Stimulated activated naive B cell treated with anti-CD40 and anti-IgM and Interleukin-4, amounts not matched to agents 10 μg/mL and 1 μg/mL and 100 μg/mL, for 72 hours (primary cell): Measurements from ENCODE around the gene EGR2.

Experiments used
- ATAC-seq, 2 donors: fragments of 150-1000 bp; cut with Tn5 transposase; replicated peaks; 2 replicates each; pipeline ENCODE4 v1.10.0; 2021; ENCODE audit warnings: moderate library complexity in 1 of 2
- DNase-seq: peaks from one replicate; pipeline ENCODE4 v3.0.0; 2021
- H3K27ac Mint-ChIP-seq: one replicate; pipeline ENCODE4 v1.8.0; 2022; ENCODE audit warnings: mild to moderate bottlenecking, mixed read lengths
- H3K27me3 Mint-ChIP-seq, 2 donors: one replicate each; pipeline ENCODE4 v1.8.0; 2022; ENCODE audit warnings: mixed read lengths in 2 of 2
- H3K36me3 Mint-ChIP-seq, 2 donors: one replicate each; pipeline ENCODE4 v1.8.0; 2022; ENCODE audit warnings: mixed read lengths in 2 of 2, mild to moderate bottlenecking in 1 of 2
- H3K4me1 Mint-ChIP-seq, 2 donors: one replicate each; pipeline ENCODE4 v1.8.0; 2022; ENCODE audit warnings: mixed read lengths in 2 of 2, mild to moderate bottlenecking in 1 of 2
- H3K4me3 Mint-ChIP-seq, 2 donors: one replicate each; pipeline ENCODE4 v1.8.0; 2022; ENCODE audit warnings: mild to moderate bottlenecking in 2 of 2, mixed read lengths in 2 of 2, moderate library complexity in 1 of 2
- H3K9me3 Mint-ChIP-seq, 2 donors: one replicate each; pipeline ENCODE4 v1.8.0; 2022; ENCODE audit warnings: mixed read lengths in 2 of 2, mild to moderate bottlenecking in 1 of 2

Gene EGR2

GRCh38 chr10:62816331-62817120, at the start of gene EGR2:
EGR2 (minus strand) TSS chr10:62816366; CDS start chr10:62816029, 337 bp downstream.
- Mint-ChIP-seq H3K27ac (peak within 1 kb of the TSS; percentile 99), H3K36me3 (peaks cover 36 to 52% of the 10 kb centered on the region in 2 donors), H3K4me3 (peak within 1 kb of the TSS; percentile 90 to 99), H3K9me3 (no peaks in the 10 kb centered on the region), H3K4me1 (peaks cover 38 to 71% of the 10 kb centered on the region in 2 donors), H3K27me3 (peaks cover 12 to 15% of the 10 kb centered on the region in 2 donors)
- DNase-seq, result peak; percentile 95
- ATAC-seq, result peak; percentile 71 to 77

GRCh38 chr10:62862447-62862846, 46.3 kb upstream of the EGR2 start:
- no peak overlapping the region for H3K27ac Mint-ChIP-seq
- H3K4me3 Mint-ChIP-seq, result no peak overlapping the region
- no peaks in the 10 kb centered on the region for H3K9me3 Mint-ChIP-seq
- H3K36me3 Mint-ChIP-seq, result no peaks in the 10 kb centered on the region
- no peaks in the 10 kb centered on the region for H3K27me3 Mint-ChIP-seq
- peaks cover 9 to 19% of the 10 kb centered on the region in 2 donors for H3K4me1 Mint-ChIP-seq
- ATAC-seq (no peak), DNase-seq (no peak)

- ATAC-seq (no peak), DNase-seq (no peak)
- Mint-ChIP-seq H3K36me3 (no peaks in the 10 kb centered on the region), H3K27ac (no peak overlapping the region), H3K9me3 (no peaks in the 10 kb centered on the region), H3K4me1 (peaks cover 10 to 19% of the 10 kb centered on the region in 2 donors), H3K27me3 (no peaks in the 10 kb centered on the region), H3K4me3 (no peak overlapping the region)
Observed at GRCh38 chr10:62861507-62861906, 45.3 kb upstream of the EGR2 start.

GRCh38 chr10:62860946-62861345, 44.8 kb upstream of the EGR2 start:
- H3K4me3 Mint-ChIP-seq, result no peak overlapping the region
- H3K27me3 Mint-ChIP-seq, result no peaks in the 10 kb centered on the region
- H3K9me3 Mint-ChIP-seq, result no peaks in the 10 kb centered on the region
- ATAC-seq, result no peak
- peaks cover 10 to 19% of the 10 kb centered on the region in 2 donors for H3K4me1 Mint-ChIP-seq
- no peak for DNase-seq
- no peak overlapping the region for H3K27ac Mint-ChIP-seq
- H3K36me3 Mint-ChIP-seq, result no peaks in the 10 kb centered on the region

GRCh38 chr10:62858364-62858763, 42.2 kb upstream of the EGR2 start:
- no peaks in the 10 kb centered on the region for H3K27me3 Mint-ChIP-seq
- no peak for ATAC-seq
- H3K9me3 Mint-ChIP-seq, result no peaks in the 10 kb centered on the region
- H3K27ac Mint-ChIP-seq, result no peak overlapping the region
- no peak for DNase-seq
- no peaks in the 10 kb centered on the region for H3K36me3 Mint-ChIP-seq
- H3K4me1 Mint-ChIP-seq, result peaks cover 17 to 19% of the 10 kb centered on the region in 2 donors
- no peak overlapping the region for H3K4me3 Mint-ChIP-seq

- no peaks in the 10 kb centered on the region for H3K36me3 Mint-ChIP-seq
- H3K9me3 Mint-ChIP-seq, result peaks cover 0 to 2% of the 10 kb centered on the region in 2 donors
- ATAC-seq (no peak), DNase-seq (no peak)
- no peak overlapping the region for H3K4me3 Mint-ChIP-seq
- H3K4me1 Mint-ChIP-seq, result peaks cover 34 to 36% of the 10 kb centered on the region in 2 donors
- no peak overlapping the region for H3K27ac Mint-ChIP-seq
- no peaks in the 10 kb centered on the region for H3K27me3 Mint-ChIP-seq
Observed at GRCh38 chr10:62856021-62856420, 39.9 kb upstream of the EGR2 start.

- H3K4me1 Mint-ChIP-seq, result peaks cover 40 to 42% of the 10 kb centered on the region in 2 donors
- H3K4me3 Mint-ChIP-seq, result peak overlapping the region; percentile 43 to 48
- ATAC-seq (peak; percentile 24 to 29), DNase-seq (no peak)
- H3K27me3 Mint-ChIP-seq, result no peaks in the 10 kb centered on the region
- peaks cover 0 to 4% of the 10 kb centered on the region in 2 donors for H3K36me3 Mint-ChIP-seq
- peak overlapping the region; percentile 84 for H3K27ac Mint-ChIP-seq
- peaks cover 2 to 5% of the 10 kb centered on the region in 2 donors for H3K9me3 Mint-ChIP-seq
Observed at GRCh38 chr10:62853710-62854109, 37.5 kb upstream of the EGR2 start.

- ATAC-seq (peak; percentile 78 to 80), DNase-seq (peak; percentile 55)
- Mint-ChIP-seq H3K27me3 (no peaks in the 10 kb centered on the region), H3K4me3 (peak overlapping the region; percentile 43 to 52), H3K27ac (peak overlapping the region; percentile 84), H3K4me1 (peaks cover 40 to 42% of the 10 kb centered on the region in 2 donors), H3K9me3 (peaks cover 2 to 5% of the 10 kb centered on the region in 2 donors), H3K36me3 (peaks cover 0 to 4% of the 10 kb centered on the region in 2 donors)
Observed at GRCh38 chr10:62852961-62853702, 37.0 kb upstream of the EGR2 start.

GRCh38 chr10:62851442-62851841, 35.3 kb upstream of the EGR2 start:
- Mint-ChIP-seq H3K9me3 (peaks cover 5 to 7% of the 10 kb centered on the region in 2 donors), H3K4me1 (peaks cover 40 to 41% of the 10 kb centered on the region in 2 donors), H3K36me3 (peaks cover 3 to 8% of the 10 kb centered on the region in 2 donors), H3K27me3 (no peaks in the 10 kb centered on the region), H3K27ac (peak overlapping the region; percentile 84), H3K4me3 (peak overlapping the region; percentile 7 to 10)
- DNase-seq (no peak), ATAC-seq (no peak)

GRCh38 chr10:62850646-62851045, 34.5 kb upstream of the EGR2 start:
- Mint-ChIP-seq H3K4me1 (peaks cover 40 to 41% of the 10 kb centered on the region in 2 donors), H3K4me3 (peak overlapping the region; percentile 7 to 49), H3K27ac (peak overlapping the region; percentile 83), H3K27me3 (no peaks in the 10 kb centered on the region), H3K9me3 (peaks cover 5 to 8% of the 10 kb centered on the region in 2 donors), H3K36me3 (peaks cover 3 to 8% of the 10 kb centered on the region in 2 donors)
- ATAC-seq, result peak; percentile 50 to 52
- no peak for DNase-seq

- ATAC-seq (no peak), DNase-seq (no peak)
- Mint-ChIP-seq H3K27me3 (peaks cover 0 to 6% of the 10 kb centered on the region in 2 donors), H3K4me3 (no peak overlapping the region), H3K27ac (no peak overlapping the region), H3K36me3 (peaks cover 3 to 10% of the 10 kb centered on the region in 2 donors), H3K4me1 (peaks cover 36 to 41% of the 10 kb centered on the region in 2 donors), H3K9me3 (peaks cover 5 to 8% of the 10 kb centered on the region in 2 donors)
Observed at GRCh38 chr10:62847433-62847832, 31.3 kb upstream of the EGR2 start.

- Mint-ChIP-seq H3K4me1 (peaks cover 20 to 28% of the 10 kb centered on the region in 2 donors), H3K36me3 (peaks cover 3 to 9% of the 10 kb centered on the region in 2 donors), H3K27ac (no peak overlapping the region), H3K27me3 (peaks cover 3 to 12% of the 10 kb centered on the region in 2 donors), H3K4me3 (no peak overlapping the region), H3K9me3 (peaks cover 3 to 7% of the 10 kb centered on the region in 2 donors)
- DNase-seq (no peak), ATAC-seq (no peak)
Observed at GRCh38 chr10:62844280-62845011, 28.3 kb upstream of the EGR2 start.

GRCh38 chr10:62843600-62843999, 27.4 kb upstream of the EGR2 start:
- Mint-ChIP-seq H3K27me3 (peaks cover 3 to 12% of the 10 kb centered on the region in 2 donors), H3K4me3 (no peak overlapping the region)

GRCh38 chr10:62842983-62843382, 26.8 kb upstream of the EGR2 start:
- peaks cover 3 to 12% of the 10 kb centered on the region in 2 donors for H3K27me3 Mint-ChIP-seq
- peak; percentile 70 to 73 for ATAC-seq
- no peak overlapping the region for H3K4me3 Mint-ChIP-seq
- no peak for DNase-seq
- peaks cover 3% of the 10 kb centered on the region in 2 donors for H3K9me3 Mint-ChIP-seq
- no peak overlapping the region for H3K27ac Mint-ChIP-seq
- H3K36me3 Mint-ChIP-seq, result peaks cover 3 to 6% of the 10 kb centered on the region in 2 donors
- H3K4me1 Mint-ChIP-seq, result peaks cover 18 to 30% of the 10 kb centered on the region in 2 donors

More at GRCh38 chr10:62843600-62843999, 27.4 kb upstream of the EGR2 start:
- Mint-ChIP-seq H3K9me3 (peaks cover 3% of the 10 kb centered on the region in 2 donors), H3K4me1 (peaks cover 18 to 30% of the 10 kb centered on the region in 2 donors), H3K36me3 (peaks cover 3 to 6% of the 10 kb centered on the region in 2 donors), H3K27ac (no peak overlapping the region)
- ATAC-seq (no peak), DNase-seq (no peak)
